ENCODE data around the gene TBL1X.
"Not testable (repeated sequence)": the region's sequence is repeated elsewhere in the genome, so short reads cannot be mapped to it uniquely, and the experiment has no call there.

The TBL1X gene

GRCh38 chrX:9530848-9531274, 66.0 kb downstream of the TBL1X start:
- no peak overlapping the region for H3K4me3 ChIP-seq (ENCODE audit: low read depth in 1 of 2, low read length in 1 of 2)
- peaks cover 25 to 28% of the 10 kb centered on the region in 2 experiments for H3K4me1 ChIP-seq (ENCODE audit: control insufficient read depth in 1 of 2, insufficient read depth in 1 of 2, low read depth in 1 of 2, low read length in 1 of 2)
- no peaks in the 10 kb centered on the region for H3K9me3 ChIP-seq
- no peak for TF ChIP-seq CTCF (IDR thresholded peaks at IDR 0.05)
- H3K27me3 ChIP-seq: no peaks in the 10 kb centered on the region
- no peaks in the 10 kb centered on the region for H3K36me3 ChIP-seq
- no peak overlapping the region for H3K27ac ChIP-seq

GRCh38 chrX:9532349-9532748, 67.5 kb downstream of the TBL1X start:
- Histone ChIP-seq H3K4me3 (ENCODE audit: low read depth in 1 of 2, low read length in 1 of 2) (no peak overlapping the region), H3K36me3 (no peaks in the 10 kb centered on the region), H3K4me1 (ENCODE audit: control insufficient read depth in 1 of 2, insufficient read depth in 1 of 2, low read depth in 1 of 2, low read length in 1 of 2) (peaks cover 25 to 28% of the 10 kb centered on the region in 2 experiments), H3K9me3 (no peaks in the 10 kb centered on the region), H3K27me3 (no peaks in the 10 kb centered on the region), H3K27ac (no peak overlapping the region)
- TF ChIP-seq CTCF (IDR thresholded peaks at IDR 0.05): no peak

GRCh38 chrX:9533611-9534010, 68.8 kb downstream of the TBL1X start:
- no peaks in the 10 kb centered on the region for H3K27me3 ChIP-seq
- H3K27ac ChIP-seq: peak overlapping the region; percentile 45
- H3K4me3 ChIP-seq (ENCODE audit: low read depth in 1 of 2, low read length in 1 of 2): no peak overlapping the region
- no peaks in the 10 kb centered on the region for H3K36me3 ChIP-seq
- TF ChIP-seq CTCF (IDR thresholded peaks at IDR 0.05): no peak
- H3K9me3 ChIP-seq: no peaks in the 10 kb centered on the region
- H3K4me1 ChIP-seq (ENCODE audit: control insufficient read depth in 1 of 2, insufficient read depth in 1 of 2, low read depth in 1 of 2, low read length in 1 of 2): peaks cover 25 to 28% of the 10 kb centered on the region in 2 experiments

GRCh38 chrX:9534686-9535085, 69.8 kb downstream of the TBL1X start:
- H3K27me3 ChIP-seq: no peaks in the 10 kb centered on the region
- no peak overlapping the region for H3K27ac ChIP-seq
- no peaks in the 10 kb centered on the region for H3K9me3 ChIP-seq
- peaks cover 25 to 28% of the 10 kb centered on the region in 2 experiments for H3K4me1 ChIP-seq (ENCODE audit: control insufficient read depth in 1 of 2, insufficient read depth in 1 of 2, low read depth in 1 of 2, low read length in 1 of 2)
- no peak for TF ChIP-seq CTCF (IDR thresholded peaks at IDR 0.05)
- H3K4me3 ChIP-seq (ENCODE audit: low read depth in 1 of 2, low read length in 1 of 2): no peak overlapping the region
- no peaks in the 10 kb centered on the region for H3K36me3 ChIP-seq

- Histone ChIP-seq H3K4me3 (ENCODE audit: low read depth in 1 of 2, low read length in 1 of 2) (no peak overlapping the region), H3K36me3 (no peaks in the 10 kb centered on the region), H3K27me3 (no peaks in the 10 kb centered on the region), H3K9me3 (no peaks in the 10 kb centered on the region), H3K4me1 (ENCODE audit: control insufficient read depth in 1 of 2, insufficient read depth in 1 of 2, low read depth in 1 of 2, low read length in 1 of 2) (peaks cover 25 to 28% of the 10 kb centered on the region in 2 experiments), H3K27ac (no peak overlapping the region)
- no peak for TF ChIP-seq CTCF (IDR thresholded peaks at IDR 0.05)
These were observed 70.2 kb downstream of the TBL1X start for GRCh38 chrX:9535101-9535500.

- not testable (repeated sequence) for H3K4me3 ChIP-seq (ENCODE audit: low read depth in 1 of 2, low read length in 1 of 2); H3K9me3 ChIP-seq; H3K36me3 ChIP-seq; H3K27ac ChIP-seq; H3K27me3 ChIP-seq
- H3K4me1 ChIP-seq (ENCODE audit: control insufficient read depth in 1 of 2, insufficient read depth in 1 of 2, low read depth in 1 of 2, low read length in 1 of 2): peaks cover 25 to 28% of the 10 kb centered on the region in 2 experiments
These were observed 71.3 kb downstream of the TBL1X start for GRCh38 chrX:9536156-9536555.

Measured in neutrophil (primary cell).